HG03432 (cell line): ENCODE data around the gene AMZ2.
"Not testable (repeated sequence)": the region's sequence is repeated elsewhere in the genome, so short reads cannot be mapped to it uniquely, and the experiment has no call there.

Experiments
- ATAC-seq: cut with Tn5 transposase; IDR thresholded peaks from one replicate; pipeline ENCODE4 v1.9.1; 2021; ENCODE audit warnings: mild to moderate bottlenecking, moderate library complexity; ENCODE audit not compliant: unreplicated experiment

The AMZ2 gene

GRCh38 chr17:68248199-68248825 is 469 bp downstream of the AMZ2 start:
- peak; percentile 32 for ATAC-seq

- ATAC-seq = no peak
Observed at GRCh38 chr17:68248891-68249290, 1.0 kb downstream of the AMZ2 start.

GRCh38 chr17:68249354-68249765 is 1.5 kb downstream of the AMZ2 start:
- ATAC-seq = no peak

- not testable (repeated sequence) for ATAC-seq
Observed at GRCh38 chr17:68253426-68253825, 5.6 kb downstream of the AMZ2 start.

GRCh38 chr17:68255151-68255550 is 7.3 kb downstream of the AMZ2 start:
- no peak for ATAC-seq

- no peak for ATAC-seq
Observed at GRCh38 chr17:68255731-68256538, 8.1 kb downstream of the AMZ2 start.

- not testable (repeated sequence) for ATAC-seq
Observed at GRCh38 chr17:68256701-68257100, 8.9 kb downstream of the AMZ2 start.

- no peak for ATAC-seq
Observed at GRCh38 chr17:68257934-68258333, 10.1 kb downstream of the AMZ2 start.

GRCh38 chr17:68258890-68259647 is 11.2 kb downstream of the AMZ2 start:
- peak; percentile 97 for ATAC-seq

GRCh38 chr17:68259648-68259951 is 11.8 kb downstream of the AMZ2 start:
- ATAC-seq = not testable (repeated sequence)

- no peak for ATAC-seq
Observed at GRCh38 chr17:68260051-68260762, 12.4 kb downstream of the AMZ2 start.

GRCh38 chr17:68262467-68262866 is 14.6 kb downstream of the AMZ2 start:
- not testable (repeated sequence) for ATAC-seq

- peak; percentile 34 for ATAC-seq
Observed at GRCh38 chr17:68263101-68263681, 15.3 kb downstream of the AMZ2 start.

GRCh38 chr17:68265833-68266232 is 18.0 kb downstream of the AMZ2 start:
- not testable (repeated sequence) for ATAC-seq

GRCh38 chr17:68273722-68274121 is 25.9 kb downstream of the AMZ2 start:
- no peak for ATAC-seq

GRCh38 chr17:68276339-68276738 is 28.5 kb downstream of the AMZ2 start:
- ATAC-seq = not testable (repeated sequence)

- no peak for ATAC-seq
Observed at GRCh38 chr17:68277807-68278206, 30.0 kb downstream of the AMZ2 start.

- ATAC-seq = not testable (repeated sequence)
Observed at GRCh38 chr17:68281965-68282364, 34.1 kb downstream of the AMZ2 start.

- no peak for ATAC-seq
Observed at GRCh38 chr17:68288375-68288774, 40.5 kb downstream of the AMZ2 start.

- ATAC-seq = no peak
Observed at GRCh38 chr17:68288804-68289203, 41.0 kb downstream of the AMZ2 start.

GRCh38 chr17:68289473-68289872 is 41.6 kb downstream of the AMZ2 start:
- no peak for ATAC-seq
